HepG2 (cell line): ENCODE data around the gene EGFR. TPM values are rescaled to one million over a fixed set of nuclear protein-coding genes. Genes with fewer than 3 reads are reported as not detected.
A peak's percentile ranks its signal among the peaks of the same experiment; 100 is the strongest.

Experiments used
- FOSL1 ChIP-seq: sonication (generic); formaldehyde crosslinking; IDR thresholded peaks from 2 replicates; pipeline ENCODE4 v1.9.0; 2021; ENCODE audit warnings: missing genetic modification reagents, borderline replicate concordance
- FOXP1 ChIP-seq, 2 experiments: fragments of 450-650 bp in 1 of 2; IDR thresholded peaks; 2 replicates each; pipeline ENCODE4 v1.6.1; 2017 to 2018; ENCODE audit warnings: antibody characterized with exemption in 1 of 2
- HNRNPH1 ChIP-seq: fragments of 200-400 bp; formaldehyde crosslinking; optimal IDR thresholded peaks from 2 replicates; pipeline ENCODE3; 2017; ENCODE audit warnings: mild to moderate bottlenecking, low read depth, low read length
- KDM5B ChIP-seq: sonication (generic); formaldehyde crosslinking; IDR thresholded peaks from 2 replicates; pipeline ENCODE4 v1.4.0; 2020; ENCODE audit warnings: missing genetic modification reagents, mild to moderate bottlenecking, borderline replicate concordance
- RXRB ChIP-seq: IDR thresholded peaks from 2 replicates; pipeline ENCODE4 v1.6.1; 2016; ENCODE audit warnings: borderline replicate concordance, missing genetic modification reagents, missing compliant biosample characterization
- TARDBP ChIP-seq: sonication (generic); formaldehyde crosslinking; IDR thresholded peaks from 2 replicates; pipeline ENCODE4 v1.8.0; 2022; ENCODE audit warnings: mild to moderate bottlenecking, missing genetic modification reagents
- TGIF2 ChIP-seq: IDR thresholded peaks from 2 replicates; pipeline ENCODE4 v1.6.1; 2016; ENCODE audit warnings: control low read depth, missing compliant biosample characterization
- ZBTB20 ChIP-seq: sonication (generic); formaldehyde crosslinking; IDR thresholded peaks from 2 replicates; pipeline ENCODE4 v1.8.1; 2023; ENCODE audit warnings: missing genetic modification reagents, low read depth, mild to moderate bottlenecking, borderline replicate concordance
- ZNF337 ChIP-seq: sonication (generic); formaldehyde crosslinking; IDR thresholded peaks from 2 replicates; pipeline ENCODE4 v1.5.1; 2020; ENCODE audit warnings: missing genetic modification reagents, low read depth, mild to moderate bottlenecking, borderline replicate concordance
- polyA plus RNA-seq, 8 experiments: library from polyadenylated mRNA; depleted of rRNA in 3 of 8; stranded (reverse) in 7 of 8; unstranded in 1 of 8; fragments of >200 nt; fragmentation: Illumina TruSeq in 4 of 8; extraction: Trizol in 4 of 8; gene quantifications; 2 replicates each; pipeline versions ENCODE4 v1.2.1 to v1.2.3, GENCODE V29; 2011 to 2016; ENCODE audit warnings: low read depth in 4 of 8, missing spikeins in 1 of 8, mixed read lengths in 1 of 8; ENCODE audit not compliant: insufficient read depth in 1 of 8
- total RNA-seq, 5 experiments: library from RNA; depleted of rRNA; stranded (reverse); fragments of >200 nt; fragmentation: Illumina TruSeq; extraction: Trizol; gene quantifications; 2 replicates each; pipeline ENCODE4 v1.2.3, GENCODE V29; 2016; ENCODE audit warnings: low read depth in 1 of 5
- TF ChIP-seq, protein P1 (sequence below): sonication (generic); formaldehyde crosslinking; conservative IDR thresholded peaks from 2 replicates; pipeline ENCODE4 v1.4.0; 2020; ENCODE audit warnings: mild to moderate bottlenecking, missing genetic modification reagents, moderate library complexity
- TF ChIP-seq, protein P2 (sequence below), 2 experiments: fragments of 450-650 bp in 1 of 2; sonication (generic) in 1 of 2; formaldehyde crosslinking in 1 of 2; IDR thresholded peaks; 2 replicates each; pipeline versions ENCODE4 v1.6.1 to v1.8.0; 2016 to 2022; ENCODE audit warnings: antibody characterized with exemption in 1 of 2, mild to moderate bottlenecking in 1 of 2, missing genetic modification reagents in 1 of 2

The EGFR gene
- total and polyA plus RNA-seq, 2 of the 13 experiments (the other 11 are each of a cell fraction or from before 2014, with no cell fraction given) = 7.0 to 10.0 TPM

DNA sequence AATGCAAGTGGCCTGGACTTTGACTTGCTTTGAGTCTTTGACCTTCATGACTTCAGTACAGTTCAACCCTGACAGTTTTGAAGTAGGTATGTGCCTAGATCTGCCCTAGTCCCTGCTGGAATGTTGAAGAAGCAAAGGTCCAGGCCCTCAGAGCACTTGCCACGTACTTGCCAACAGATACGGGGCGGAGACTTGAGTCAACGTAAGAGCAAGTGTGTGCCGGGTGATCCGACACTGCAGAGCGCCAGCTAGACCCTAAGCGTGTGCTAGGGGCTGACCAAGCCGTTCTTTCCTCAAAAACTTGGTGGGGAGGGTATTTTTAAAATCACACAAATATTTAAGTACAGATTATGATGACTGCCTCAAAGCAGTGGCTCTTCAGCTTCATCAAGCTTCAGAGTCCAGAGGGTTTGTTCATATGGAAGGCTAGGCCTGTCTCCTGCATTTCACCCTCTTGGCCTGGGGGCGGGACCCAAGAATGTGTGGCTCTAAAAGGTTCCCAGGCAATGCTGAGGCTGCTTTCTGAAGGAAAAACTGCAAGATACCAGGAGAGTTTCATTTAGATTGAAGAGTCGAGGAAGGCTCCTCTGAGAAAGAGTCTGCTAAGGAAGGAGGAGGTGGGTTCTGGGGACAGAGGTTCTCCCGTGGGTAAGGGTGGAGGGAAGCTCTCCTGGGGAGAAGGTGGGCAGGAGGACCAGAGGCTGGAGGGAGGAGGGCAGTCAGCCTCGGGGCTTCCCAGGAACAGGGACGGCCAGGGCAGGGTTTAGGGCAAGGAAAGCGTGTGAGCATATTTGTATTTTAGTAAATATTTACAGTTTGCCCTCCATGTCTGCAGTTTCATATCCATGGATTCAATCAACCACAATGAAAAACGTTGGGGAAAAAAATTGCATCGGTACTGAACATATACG lies 160.3 kb downstream of the EGFR start (continued):
- TF ChIP-seq, protein P1, sequence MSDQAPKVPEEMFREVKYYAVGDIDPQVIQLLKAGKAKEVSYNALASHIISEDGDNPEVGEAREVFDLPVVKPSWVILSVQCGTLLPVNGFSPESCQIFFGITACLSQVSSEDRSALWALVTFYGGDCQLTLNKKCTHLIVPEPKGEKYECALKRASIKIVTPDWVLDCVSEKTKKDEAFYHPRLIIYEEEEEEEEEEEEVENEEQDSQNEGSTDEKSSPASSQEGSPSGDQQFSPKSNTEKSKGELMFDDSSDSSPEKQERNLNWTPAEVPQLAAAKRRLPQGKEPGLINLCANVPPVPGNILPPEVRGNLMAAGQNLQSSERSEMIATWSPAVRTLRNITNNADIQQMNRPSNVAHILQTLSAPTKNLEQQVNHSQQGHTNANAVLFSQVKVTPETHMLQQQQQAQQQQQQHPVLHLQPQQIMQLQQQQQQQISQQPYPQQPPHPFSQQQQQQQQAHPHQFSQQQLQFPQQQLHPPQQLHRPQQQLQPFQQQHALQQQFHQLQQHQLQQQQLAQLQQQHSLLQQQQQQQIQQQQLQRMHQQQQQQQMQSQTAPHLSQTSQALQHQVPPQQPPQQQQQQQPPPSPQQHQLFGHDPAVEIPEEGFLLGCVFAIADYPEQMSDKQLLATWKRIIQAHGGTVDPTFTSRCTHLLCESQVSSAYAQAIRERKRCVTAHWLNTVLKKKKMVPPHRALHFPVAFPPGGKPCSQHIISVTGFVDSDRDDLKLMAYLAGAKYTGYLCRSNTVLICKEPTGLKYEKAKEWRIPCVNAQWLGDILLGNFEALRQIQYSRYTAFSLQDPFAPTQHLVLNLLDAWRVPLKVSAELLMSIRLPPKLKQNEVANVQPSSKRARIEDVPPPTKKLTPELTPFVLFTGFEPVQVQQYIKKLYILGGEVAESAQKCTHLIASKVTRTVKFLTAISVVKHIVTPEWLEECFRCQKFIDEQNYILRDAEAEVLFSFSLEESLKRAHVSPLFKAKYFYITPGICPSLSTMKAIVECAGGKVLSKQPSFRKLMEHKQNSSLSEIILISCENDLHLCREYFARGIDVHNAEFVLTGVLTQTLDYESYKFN (CRISPR knock-in tag) = peak; percentile 96
- TF ChIP-seq, protein P2, sequence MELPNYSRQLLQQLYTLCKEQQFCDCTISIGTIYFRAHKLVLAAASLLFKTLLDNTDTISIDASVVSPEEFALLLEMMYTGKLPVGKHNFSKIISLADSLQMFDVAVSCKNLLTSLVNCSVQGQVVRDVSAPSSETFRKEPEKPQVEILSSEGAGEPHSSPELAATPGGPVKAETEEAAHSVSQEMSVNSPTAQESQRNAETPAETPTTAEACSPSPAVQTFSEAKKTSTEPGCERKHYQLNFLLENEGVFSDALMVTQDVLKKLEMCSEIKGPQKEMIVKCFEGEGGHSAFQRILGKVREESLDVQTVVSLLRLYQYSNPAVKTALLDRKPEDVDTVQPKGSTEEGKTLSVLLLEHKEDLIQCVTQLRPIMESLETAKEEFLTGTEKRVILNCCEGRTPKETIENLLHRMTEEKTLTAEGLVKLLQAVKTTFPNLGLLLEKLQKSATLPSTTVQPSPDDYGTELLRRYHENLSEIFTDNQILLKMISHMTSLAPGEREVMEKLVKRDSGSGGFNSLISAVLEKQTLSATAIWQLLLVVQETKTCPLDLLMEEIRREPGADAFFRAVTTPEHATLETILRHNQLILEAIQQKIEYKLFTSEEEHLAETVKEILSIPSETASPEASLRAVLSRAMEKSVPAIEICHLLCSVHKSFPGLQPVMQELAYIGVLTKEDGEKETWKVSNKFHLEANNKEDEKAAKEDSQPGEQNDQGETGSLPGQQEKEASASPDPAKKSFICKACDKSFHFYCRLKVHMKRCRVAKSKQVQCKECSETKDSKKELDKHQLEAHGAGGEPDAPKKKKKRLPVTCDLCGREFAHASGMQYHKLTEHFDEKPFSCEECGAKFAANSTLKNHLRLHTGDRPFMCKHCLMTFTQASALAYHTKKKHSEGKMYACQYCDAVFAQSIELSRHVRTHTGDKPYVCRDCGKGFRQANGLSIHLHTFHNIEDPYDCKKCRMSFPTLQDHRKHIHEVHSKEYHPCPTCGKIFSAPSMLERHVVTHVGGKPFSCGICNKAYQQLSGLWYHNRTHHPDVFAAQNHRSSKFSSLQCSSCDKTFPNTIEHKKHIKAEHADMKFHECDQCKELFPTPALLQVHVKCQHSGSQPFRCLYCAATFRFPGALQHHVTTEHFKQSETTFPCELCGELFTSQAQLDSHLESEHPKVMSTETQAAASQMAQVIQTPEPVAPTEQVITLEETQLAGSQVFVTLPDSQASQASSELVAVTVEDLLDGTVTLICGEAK (IDR thresholded peaks at IDR 0.05) = no peak
- TF ChIP-seq, protein P2 (CRISPR knock-in tag; IDR thresholded peaks at IDR 0.05) = no peak; the same call in 1 of the 2 replicates
- TF ChIP-seq KDM5B (CRISPR knock-in tag) (peak; percentile 52; the same call in 1 of the 2 replicates), FOSL1 (CRISPR knock-in tag) (no peak), ZNF337 (0 out of 2 replicates have a peak, but pooled peaks have one; percentile 32), TGIF2 (peak; percentile 88; the same call in 1 of the 2 replicates), ZBTB20 (CRISPR knock-in tag) (peak; percentile 91), RXRB (CRISPR knock-in tag) (peak; percentile 84), HNRNPH1 (peak; percentile 82), FOXP1 (IDR thresholded peaks at IDR 0.05) (no peak), FOXP1 (CRISPR knock-in tag; IDR thresholded peaks at IDR 0.05) (peak; percentile 90), TARDBP (CRISPR knock-in tag) (peak; percentile 91)
